T-helper 17 cell (primary cell): ENCODE data around the gene CENPT. TPM values are rescaled to one million over a fixed set of nuclear protein-coding genes. Genes with fewer than 3 reads are reported as not detected.
"Not testable (repeated sequence)": the region's sequence is repeated elsewhere in the genome, so short reads cannot be mapped to it uniquely, and the experiment has no call there.

Source experiments
- ATAC-seq: fragments of 150-1000 bp; cut with Tn5 transposase; 2 replicates; pipeline ENCODE4 v1.10.0; 2021; ENCODE audit warnings: mild to moderate bottlenecking, moderate library complexity
- DNase-seq, 3 donors: peaks; one replicate each; pipeline versions ENCODE4 v3.0.0 to v3.0.0-alpha.2; 2020 to 2021
- H3K9me3 ChIP-seq: one replicate; pipeline ENCODE4 v1.7.0; 2013; ENCODE audit warnings: low read length, mild to moderate bottlenecking; ENCODE audit not compliant: control insufficient read depth, poor library complexity, severe bottlenecking
- H3K27ac Mint-ChIP-seq: one replicate; pipeline ENCODE4 v1.8.0; 2022; ENCODE audit warnings: mild to moderate bottlenecking, moderate library complexity, mixed read lengths
- H3K27me3 Mint-ChIP-seq: one replicate; pipeline ENCODE4 v1.8.0; 2022; ENCODE audit warnings: mixed read lengths
- H3K36me3 Mint-ChIP-seq: one replicate; pipeline ENCODE4 v1.8.0; 2022; ENCODE audit warnings: low read depth, mixed read lengths
- H3K4me1 Mint-ChIP-seq: one replicate; pipeline ENCODE4 v1.8.0; 2022; ENCODE audit warnings: mild to moderate bottlenecking, mixed read lengths
- H3K4me3 Mint-ChIP-seq: one replicate; pipeline ENCODE4 v1.8.0; 2022; ENCODE audit warnings: mild to moderate bottlenecking, moderate library complexity, mixed read lengths
- total RNA-seq, 4 donors: library from RNA in 2 of 4; stranded (reverse) in 2 of 4; gene quantifications; one replicate each; pipeline ENCODE4 v1.2.3 and lab custom pipeline; 2022 to 2026

The CENPT gene
- total RNA-seq, 2 donors from 2014 or later: 75.3 to 77.0 TPM

DNA sequence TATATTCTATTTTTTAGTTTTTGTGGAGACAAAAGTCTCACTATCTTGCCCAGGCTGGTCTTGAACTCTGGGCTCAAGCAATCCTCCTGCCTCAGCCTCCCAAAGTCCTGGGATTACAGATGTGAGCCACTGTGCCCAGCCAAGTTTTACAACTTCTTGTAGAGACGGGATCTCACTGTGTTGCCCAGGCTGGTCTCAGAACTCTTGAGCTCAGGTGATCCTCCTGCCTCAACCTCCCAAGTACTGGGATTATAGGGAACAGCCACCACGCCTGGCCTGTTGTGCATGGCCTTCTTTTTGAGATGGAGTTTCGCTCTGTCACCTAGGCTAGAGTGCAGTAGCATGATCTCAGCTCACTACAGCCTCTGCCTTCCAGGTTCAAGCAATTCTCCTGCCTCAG, 6.2 kb upstream of the CENPT start:
- DNase-seq (no peak), ATAC-seq (no peak)
- Mint-ChIP-seq H3K4me3 (no peak overlapping the region), H3K27me3 (no peaks in the 10 kb centered on the region), H3K27ac (peak overlapping the region; percentile 86), H3K36me3 (no peaks in the 10 kb centered on the region), H3K4me1 (peaks cover 36% of the 10 kb centered on the region)
- no peaks in the 10 kb centered on the region for H3K9me3 ChIP-seq

DNA sequence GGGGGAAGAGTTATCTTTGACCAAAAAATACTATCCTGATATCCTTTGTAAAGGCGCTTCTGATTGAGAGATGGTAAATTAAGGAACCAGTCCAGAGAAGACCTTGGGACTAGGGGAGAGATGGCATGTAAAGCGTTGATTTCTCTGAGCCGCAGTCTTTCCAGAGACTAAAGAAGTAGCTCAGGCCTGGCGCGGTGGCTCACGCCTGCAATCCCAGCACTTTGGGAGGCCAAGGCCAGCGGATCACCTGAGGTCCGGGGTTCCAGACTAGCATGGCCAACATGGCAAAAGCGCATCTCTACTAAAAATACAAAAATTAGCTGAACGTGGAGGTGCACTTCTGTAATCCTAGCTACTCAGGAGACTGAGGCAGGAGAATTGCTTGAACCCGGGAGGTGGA, 625 bp upstream of the CENPT start:
- ATAC-seq (no peak), DNase-seq (no peak)
- peak overlapping the region; percentile 95 for H3K27ac Mint-ChIP-seq
- peak overlapping the region; percentile 92 for H3K4me3 Mint-ChIP-seq
- H3K9me3 ChIP-seq: no peaks in the 10 kb centered on the region
- no peaks in the 10 kb centered on the region for H3K36me3 Mint-ChIP-seq
- H3K27me3 Mint-ChIP-seq: no peaks in the 10 kb centered on the region
- peaks cover 34% of the 10 kb centered on the region for H3K4me1 Mint-ChIP-seq

DNA sequence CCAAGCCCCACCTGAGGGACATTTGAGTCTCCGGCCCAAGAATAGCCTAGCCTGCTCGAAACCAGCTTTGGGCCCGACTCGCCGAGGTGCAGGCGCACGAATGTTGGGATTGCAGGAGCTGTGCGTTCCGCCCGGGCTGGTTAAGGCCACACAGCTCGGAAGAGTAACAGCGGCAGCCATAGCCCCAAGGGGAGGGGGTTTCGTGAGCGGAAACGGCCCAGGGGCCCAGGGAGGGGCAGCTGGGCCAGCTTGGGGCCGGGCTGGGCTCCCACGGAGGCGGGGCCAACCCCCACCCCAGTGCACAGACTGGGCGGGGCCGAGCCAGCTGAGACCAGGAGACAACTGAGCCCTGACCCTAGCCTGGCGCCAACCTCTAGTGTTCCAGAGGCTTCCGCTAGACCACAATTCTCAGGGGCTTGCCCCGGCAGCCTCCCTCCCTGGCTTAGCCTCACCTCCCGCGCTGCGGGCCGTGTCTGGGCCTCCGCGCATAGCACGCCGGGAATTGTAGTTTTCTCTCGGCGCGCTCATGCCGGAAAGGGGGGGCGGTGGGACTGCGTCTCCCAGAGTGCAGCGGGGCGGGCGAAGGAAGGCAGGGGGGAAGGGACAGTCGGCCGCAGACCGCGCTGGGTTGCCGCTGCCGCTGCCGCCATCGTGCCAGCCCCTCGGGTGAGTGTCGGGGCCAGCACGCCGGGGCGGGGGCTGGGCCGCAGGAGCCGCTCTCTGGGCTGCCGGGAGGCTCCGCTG, 1.0 kb downstream of the CENPT start, which contains the start of gene NUTF2:
NUTF2 (plus strand) TSS at position 614 of the 744 bp plus-strand sequence. CDS start 18,198 bp downstream, outside the sequence.
- Mint-ChIP-seq H3K27ac (peak within 1 kb of the TSS; percentile 95), H3K4me3 (peak within 1 kb of the TSS; percentile 92), H3K27me3 (no peaks in the 10 kb centered on the region), H3K36me3 (no peaks in the 10 kb centered on the region), H3K4me1 (peaks cover 44% of the 10 kb centered on the region)
- ATAC-seq (peak; percentile 74), DNase-seq (peak; percentile 90 to 95 (median 91))
- H3K9me3 ChIP-seq: no peaks in the 10 kb centered on the region

DNA sequence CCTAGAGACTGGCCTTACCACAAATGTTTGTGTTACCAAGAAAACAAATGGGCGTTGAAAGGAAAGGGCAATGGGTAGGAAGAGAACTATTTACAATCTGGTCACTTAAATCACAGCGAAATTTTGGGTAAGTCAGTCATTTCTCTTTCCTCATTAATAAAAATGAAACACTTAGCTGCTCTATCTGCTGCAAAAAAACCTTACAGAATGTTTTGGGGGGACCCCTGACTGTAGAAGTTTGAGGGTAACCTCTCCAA, 1.5 kb downstream of the CENPT start:
- H3K27me3 Mint-ChIP-seq: no peaks in the 10 kb centered on the region
- peak overlapping the region; percentile 92 for H3K4me3 Mint-ChIP-seq
- DNase-seq: no peak
- H3K36me3 Mint-ChIP-seq: no peaks in the 10 kb centered on the region
- peak overlapping the region; percentile 95 for H3K27ac Mint-ChIP-seq
- ATAC-seq: no peak
- no peaks in the 10 kb centered on the region for H3K9me3 ChIP-seq
- H3K4me1 Mint-ChIP-seq: peaks cover 44% of the 10 kb centered on the region

DNA sequence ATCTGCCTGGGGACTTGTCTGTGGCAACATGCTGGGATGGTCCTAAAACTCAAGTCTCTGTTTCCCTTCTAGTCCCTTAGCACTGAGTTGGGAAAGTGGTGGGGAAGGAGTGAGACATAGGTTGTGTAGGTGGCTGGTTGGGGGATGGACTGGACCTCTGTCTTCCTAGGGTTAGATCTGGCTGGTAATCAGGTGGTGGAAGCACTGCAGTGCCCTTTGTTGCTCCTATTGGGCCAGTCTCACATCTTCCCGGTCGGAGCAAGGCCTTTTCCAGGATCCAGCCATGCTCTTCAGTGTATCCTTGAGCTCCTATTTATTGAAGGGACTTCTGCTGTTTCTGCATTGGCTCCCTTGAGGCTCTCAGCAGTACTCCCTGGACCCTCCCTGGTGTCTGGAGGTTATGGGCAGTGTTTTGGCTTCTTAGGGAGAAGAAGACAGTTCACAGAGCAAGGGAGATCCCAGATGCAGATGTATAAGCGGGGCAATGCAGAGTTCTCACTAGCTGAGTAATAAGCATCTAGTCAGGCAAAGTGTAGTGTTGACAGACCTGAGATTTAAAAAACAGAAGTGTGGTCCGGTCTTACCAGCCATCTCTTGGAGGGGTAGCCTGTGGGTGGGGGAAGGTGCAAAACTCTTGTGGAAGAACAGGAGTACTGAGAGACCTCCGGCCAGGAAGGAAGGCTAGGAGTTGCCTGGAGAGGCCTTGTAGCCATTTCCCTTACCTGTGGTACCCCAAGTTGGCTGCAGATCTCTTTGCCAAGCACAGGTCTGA, 2.0 kb downstream of the CENPT start:
- H3K36me3 Mint-ChIP-seq: no peaks in the 10 kb centered on the region
- H3K27me3 Mint-ChIP-seq: no peaks in the 10 kb centered on the region
- H3K9me3 ChIP-seq: no peaks in the 10 kb centered on the region
- DNase-seq: no peak
- H3K27ac Mint-ChIP-seq: peak overlapping the region; percentile 95
- ATAC-seq: no peak
- H3K4me3 Mint-ChIP-seq: peak overlapping the region; percentile 92
- H3K4me1 Mint-ChIP-seq: peaks cover 43% of the 10 kb centered on the region

DNA sequence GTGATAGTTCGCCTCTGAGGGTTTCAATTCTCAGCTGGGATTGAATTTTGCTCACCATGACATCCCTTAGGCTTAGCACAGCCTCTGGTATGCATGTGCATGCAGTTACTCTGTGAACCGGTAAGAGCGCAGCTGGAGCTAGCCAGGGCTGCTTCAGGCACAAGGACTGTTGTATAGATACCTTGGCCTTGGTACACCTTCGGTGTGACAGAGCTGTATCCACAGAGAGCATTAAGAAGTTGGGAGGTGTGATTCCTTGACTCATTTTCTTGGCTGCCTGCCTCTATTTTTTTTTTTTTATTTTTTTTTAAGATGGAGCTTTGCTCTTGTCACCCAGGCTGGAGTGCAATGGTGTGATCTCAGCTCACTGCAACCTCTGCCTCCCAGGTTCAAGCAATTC, 3.0 kb downstream of the CENPT start:
- DNase-seq: no peak
- H3K27ac Mint-ChIP-seq: peak overlapping the region; percentile 95
- no peaks in the 10 kb centered on the region for H3K36me3 Mint-ChIP-seq
- no peak overlapping the region for H3K4me3 Mint-ChIP-seq
- H3K9me3 ChIP-seq: no peaks in the 10 kb centered on the region
- H3K27me3 Mint-ChIP-seq: no peaks in the 10 kb centered on the region
- H3K4me1 Mint-ChIP-seq: peaks cover 40% of the 10 kb centered on the region
- no peak for ATAC-seq

DNA sequence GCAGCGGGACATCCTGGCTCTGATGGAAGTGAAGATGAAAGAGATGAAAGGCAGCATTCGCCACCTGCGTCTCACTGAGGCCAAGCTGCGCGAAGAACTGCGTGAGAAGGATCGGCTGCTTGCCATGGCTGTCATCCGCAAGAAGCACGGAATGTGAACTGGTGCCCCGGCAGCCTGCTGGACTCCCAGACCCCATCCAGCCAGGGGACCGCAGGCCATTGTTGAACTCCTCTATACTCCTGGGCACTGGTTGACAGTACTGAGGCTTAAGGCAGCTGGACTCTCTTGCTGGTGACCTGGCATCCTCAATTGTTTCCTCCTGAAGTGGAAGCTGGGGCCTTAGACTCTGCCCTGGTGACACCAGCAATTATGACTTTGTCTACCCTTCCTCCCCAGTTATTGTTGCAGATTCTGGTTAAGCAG, 4.1 kb downstream of the CENPT start:
- H3K27ac Mint-ChIP-seq: peak overlapping the region; percentile 95
- no peak for DNase-seq
- no peaks in the 10 kb centered on the region for H3K36me3 Mint-ChIP-seq
- no peaks in the 10 kb centered on the region for H3K9me3 ChIP-seq
- peak overlapping the region; percentile 92 for H3K4me3 Mint-ChIP-seq
- ATAC-seq: no peak
- no peaks in the 10 kb centered on the region for H3K27me3 Mint-ChIP-seq
- H3K4me1 Mint-ChIP-seq: peaks cover 37% of the 10 kb centered on the region

DNA sequence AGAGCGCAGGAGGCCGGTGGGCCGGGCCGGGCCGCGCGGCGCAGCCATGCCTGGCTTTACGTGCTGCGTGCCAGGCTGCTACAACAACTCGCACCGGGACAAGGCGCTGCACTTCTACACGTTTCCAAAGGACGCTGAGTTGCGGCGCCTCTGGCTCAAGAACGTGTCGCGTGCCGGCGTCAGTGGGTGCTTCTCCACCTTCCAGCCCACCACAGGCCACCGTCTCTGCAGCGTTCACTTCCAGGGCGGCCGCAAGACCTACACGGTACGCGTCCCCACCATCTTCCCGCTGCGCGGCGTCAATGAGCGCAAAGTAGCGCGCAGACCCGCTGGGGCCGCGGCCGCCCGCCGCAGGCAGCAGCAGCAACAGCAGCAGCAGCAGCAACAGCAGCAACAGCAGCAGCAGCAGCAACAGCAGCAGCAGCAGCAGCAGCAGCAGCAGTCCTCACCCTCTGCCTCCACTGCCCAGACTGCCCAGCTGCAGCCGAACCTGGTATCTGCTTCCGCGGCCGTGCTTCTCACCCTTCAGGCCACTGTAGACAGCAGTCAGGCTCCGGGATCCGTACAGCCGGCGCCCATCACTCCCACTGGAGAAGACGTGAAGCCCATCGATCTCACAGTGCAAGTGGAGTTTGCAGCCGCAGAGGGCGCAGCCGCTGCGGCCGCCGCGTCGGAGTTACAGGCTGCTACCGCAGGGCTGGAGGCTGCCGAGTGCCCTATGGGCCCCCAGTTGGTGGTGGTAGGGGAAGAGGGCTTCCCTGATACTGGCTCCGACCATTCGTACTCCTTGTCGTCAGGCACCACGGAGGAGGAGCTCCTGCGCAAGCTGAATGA, 4.8 kb downstream of the CENPT start:
- Mint-ChIP-seq H3K27ac (peak overlapping the region; percentile 95), H3K27me3 (no peaks in the 10 kb centered on the region), H3K4me3 (peak overlapping the region; percentile 92), H3K36me3 (no peaks in the 10 kb centered on the region), H3K4me1 (peaks cover 35% of the 10 kb centered on the region)
- ATAC-seq (peak; percentile 34), DNase-seq (peak; percentile 48 to 60 (median 48))
- no peaks in the 10 kb centered on the region for H3K9me3 ChIP-seq

DNA sequence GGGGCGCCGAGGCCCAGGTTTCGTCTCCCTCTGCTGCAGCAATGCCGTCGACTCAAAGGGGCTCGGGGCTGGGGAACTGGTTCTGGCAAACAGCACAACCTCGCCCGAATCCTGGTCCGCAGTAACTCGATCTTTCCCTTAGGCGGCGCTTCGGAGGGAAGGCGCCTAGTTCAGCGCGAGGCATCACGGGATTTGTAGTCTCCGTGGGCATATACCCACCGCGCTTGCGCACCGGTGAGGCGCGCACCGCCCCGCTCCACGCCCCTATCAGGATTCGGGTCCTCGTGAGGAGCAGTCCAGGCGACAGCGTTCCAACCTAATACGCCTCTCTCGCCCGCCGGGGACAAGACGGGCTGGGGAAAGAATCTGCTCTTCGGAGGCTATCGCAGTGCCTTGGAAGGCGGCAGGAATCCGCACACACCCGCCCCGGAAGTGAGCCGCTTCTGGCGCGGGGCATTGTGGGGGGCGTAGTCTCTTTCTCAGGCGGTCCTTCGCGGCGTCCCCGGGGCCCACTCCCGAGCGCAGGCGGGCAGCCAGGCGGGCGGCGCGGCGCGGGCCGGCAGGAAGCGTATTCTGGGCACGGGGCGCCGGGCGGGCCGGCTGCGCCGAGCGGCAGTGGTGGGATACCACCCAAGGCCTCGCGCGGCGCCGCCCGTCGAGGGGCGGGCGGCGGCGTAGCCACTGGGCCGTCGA, 5.5 kb downstream of the CENPT start, which contains the start of gene THAP11:
THAP11 (plus strand) TSS at position 505 of the 693 bp plus-strand sequence. CDS start 235 bp downstream, outside the sequence.
- peak within 1 kb of the TSS; percentile 92 for H3K4me3 Mint-ChIP-seq
- H3K4me1 Mint-ChIP-seq: peaks cover 33% of the 10 kb centered on the region
- peak; percentile 62 for ATAC-seq
- H3K27me3 Mint-ChIP-seq: no peaks in the 10 kb centered on the region
- no peaks in the 10 kb centered on the region for H3K9me3 ChIP-seq
- H3K36me3 Mint-ChIP-seq: no peaks in the 10 kb centered on the region
- peak within 1 kb of the TSS; percentile 95 for H3K27ac Mint-ChIP-seq
- peak; percentile 84 to 93 (median 87) for DNase-seq

DNA sequence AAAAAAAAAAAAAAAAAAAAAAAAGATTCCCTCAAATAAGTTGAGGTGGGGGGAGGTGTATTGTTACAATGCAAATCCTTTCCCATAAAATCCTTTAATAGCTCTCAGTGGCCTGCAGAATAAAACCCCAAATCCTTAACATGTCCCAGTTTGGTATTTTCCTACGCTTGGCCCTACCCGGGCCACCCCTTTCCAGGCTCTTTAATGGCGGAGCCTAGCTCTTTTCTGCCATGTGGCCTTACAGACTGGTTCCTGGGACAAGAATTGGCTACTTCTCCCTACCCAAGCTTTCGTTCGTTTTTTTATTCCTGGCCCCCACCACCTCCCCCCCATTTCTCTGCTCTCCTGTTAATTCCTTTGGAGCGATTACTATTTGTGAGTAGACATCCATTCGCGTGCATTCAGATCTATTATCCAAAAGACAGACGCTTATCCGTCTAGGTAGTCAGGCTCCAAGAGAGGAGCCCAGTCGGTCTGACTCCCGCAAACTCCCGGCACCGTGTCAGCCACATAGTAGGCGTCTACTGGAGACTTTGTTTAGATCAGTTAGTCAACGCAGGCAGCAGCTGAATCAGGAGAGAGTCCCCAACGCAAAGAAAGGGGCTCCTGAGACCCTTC, 6.2 kb downstream of the CENPT start:
- DNase-seq: no peak
- H3K4me1 Mint-ChIP-seq: peaks cover 33% of the 10 kb centered on the region
- no peaks in the 10 kb centered on the region for H3K36me3 Mint-ChIP-seq
- no peaks in the 10 kb centered on the region for H3K9me3 ChIP-seq
- H3K4me3 Mint-ChIP-seq: peak overlapping the region; percentile 89
- no peak for ATAC-seq
- peak overlapping the region; percentile 95 for H3K27ac Mint-ChIP-seq
- no peaks in the 10 kb centered on the region for H3K27me3 Mint-ChIP-seq

DNA sequence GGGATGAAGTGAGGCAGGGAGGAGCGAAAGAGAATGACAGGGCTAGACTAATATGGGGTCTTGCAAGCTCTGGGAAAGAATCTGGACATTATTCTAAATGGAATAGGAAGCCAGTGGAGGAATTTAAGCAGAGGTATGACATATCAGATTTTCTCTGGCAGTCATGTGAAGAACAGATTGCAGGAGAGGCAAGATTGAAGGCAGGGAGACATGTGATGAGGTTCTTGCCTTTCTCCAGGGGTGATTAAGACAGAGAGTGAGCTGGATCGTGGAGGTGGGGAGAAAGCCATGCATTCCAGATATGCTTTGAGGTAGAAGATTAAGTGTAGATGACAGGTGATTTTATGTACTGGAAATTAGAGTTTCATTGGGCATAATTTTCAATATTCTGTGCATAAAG, 9.7 kb downstream of the CENPT start:
- Mint-ChIP-seq H3K27ac (no peak overlapping the region), H3K4me1 (peaks cover 15% of the 10 kb centered on the region), H3K27me3 (no peaks in the 10 kb centered on the region), H3K36me3 (no peaks in the 10 kb centered on the region), H3K4me3 (peak overlapping the region; percentile 52)
- H3K9me3 ChIP-seq: no peaks in the 10 kb centered on the region
- no peak for DNase-seq
- ATAC-seq: no peak

DNA sequence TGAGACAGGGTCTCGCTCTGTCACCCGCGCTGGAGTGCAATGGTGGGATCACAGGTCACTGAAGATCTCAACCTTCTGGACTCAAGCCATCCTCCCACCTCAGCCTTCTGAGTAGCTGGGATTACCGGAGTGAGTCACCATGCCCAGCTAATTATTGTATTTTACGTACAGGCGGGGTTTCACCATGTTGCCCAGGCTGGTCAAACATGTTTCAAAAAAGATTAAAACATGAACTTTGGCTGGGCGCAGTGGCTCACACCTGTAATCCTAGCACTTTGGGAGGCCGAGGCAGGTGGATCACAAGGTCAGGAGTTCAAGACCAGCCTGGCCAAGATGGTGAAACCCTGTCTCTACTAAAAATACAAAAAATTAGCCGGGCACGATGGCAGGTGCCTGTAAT, 10.3 kb downstream of the CENPT start:
- ATAC-seq, H3K27ac Mint-ChIP-seq, H3K4me3 Mint-ChIP-seq, DNase-seq, H3K27me3 Mint-ChIP-seq, H3K36me3 Mint-ChIP-seq, H3K9me3 ChIP-seq: not testable (repeated sequence)
- peaks cover 12% of the 10 kb centered on the region for H3K4me1 Mint-ChIP-seq
